ENCODE measurements around the gene CGN.
A peak's percentile ranks its signal among the peaks of the same experiment; 100 is the strongest.

Gene CGN

GRCh38 chr1:151584780-151585179 lies 73.6 kb downstream of the CGN start:
- no peak for FAIRE-seq
- no peak for DNase-seq (ENCODE audit: insufficient read length, low spot score)

DNA sequence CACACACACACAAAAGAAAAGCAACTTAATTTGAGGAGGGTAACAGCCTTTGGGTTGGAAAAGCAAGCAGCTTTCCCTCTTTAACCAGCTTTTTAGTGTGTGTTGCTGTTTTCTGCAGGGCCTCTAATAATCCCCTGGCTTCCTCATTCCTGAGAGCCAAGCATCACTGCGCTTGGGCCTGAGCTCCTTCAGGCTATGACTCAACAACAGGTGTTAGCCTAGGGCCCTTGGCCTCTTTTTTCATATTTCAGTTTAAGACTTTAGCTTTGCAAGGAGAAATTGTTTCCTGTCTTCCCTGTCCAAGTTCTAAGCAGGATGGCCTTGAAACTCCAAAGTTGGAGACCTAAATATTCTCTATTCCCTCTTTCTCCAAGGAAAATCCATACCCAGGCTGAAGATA lies 74.4 kb downstream of the CGN start:
- DNase-seq (ENCODE audit: insufficient read length, low spot score) (peak; percentile 81), FAIRE-seq (no peak)
